ENCODE results near the gene PRKCB. TPM values are rescaled to one million over a fixed set of nuclear protein-coding genes. Genes with fewer than 3 reads are reported as not detected.

The PRKCB gene
- total RNA-seq, 1 experiment from 2014 or later, result not detected

- no peaks in the 10 kb centered on the region for H3K9me3 Mint-ChIP-seq (ENCODE audit: unreplicated experiment)
- peaks cover 19% of the 10 kb centered on the region for H3K27me3 Mint-ChIP-seq (ENCODE audit: insufficient read depth, unreplicated experiment)
- peaks cover 7% of the 10 kb centered on the region for H3K4me1 Mint-ChIP-seq (ENCODE audit: insufficient read depth, unreplicated experiment)
- no peak overlapping the region for H3K4me3 Mint-ChIP-seq (ENCODE audit: unreplicated experiment)
- no peak overlapping the region for H3K27ac Mint-ChIP-seq (ENCODE audit: low read depth, unreplicated experiment)
- no peaks in the 10 kb centered on the region for H3K36me3 Mint-ChIP-seq (ENCODE audit: insufficient read depth, unreplicated experiment)
- POLR2A ChIA-PET, result interaction anchor here (1.4 kb wide), 1 partner anchor 11 kb away, joined by 4 read pairs; no protein-coding TSS in a partner anchor
- DNase-seq (ENCODE audit: unreplicated experiment), result no peak
- TF ChIP-seq CTCF (IDR thresholded peaks at IDR 0.05; ENCODE audit: unreplicated experiment), result no peak
- intact Hi-C loops (cut with micrococcal nuclease), result loop anchor here (1.0 to 2.0 kb wide), 3 partner anchors 183 to 432 kb away; no protein-coding TSS in a partner anchor
- no TSS peak for BruUV-seq (replicated peaks)
- CTCF ChIA-PET, result interaction anchor here (0.6 to 2.7 kb wide), 20 partner anchors 11 to 470 kb away, joined by 3 to 31 read pairs (median 4); no protein-coding TSS in a partner anchor
These were observed 236.0 kb downstream of the PRKCB start for GRCh38 chr16:24071666-24072360.

- no peak for DNase-seq (ENCODE audit: unreplicated experiment)
- H3K36me3 Mint-ChIP-seq (ENCODE audit: insufficient read depth, unreplicated experiment), result no peaks in the 10 kb centered on the region
- H3K27me3 Mint-ChIP-seq (ENCODE audit: insufficient read depth, unreplicated experiment), result peaks cover 19% of the 10 kb centered on the region
- H3K27ac Mint-ChIP-seq (ENCODE audit: low read depth, unreplicated experiment), result no peak overlapping the region
- ChIA-PET CTCF (interaction anchor here (0.7 to 1.1 kb wide), 3 partner anchors 150 to 432 kb away, joined by 3 read pairs; no protein-coding TSS in a partner anchor), POLR2A (no interaction called here)
- H3K4me1 Mint-ChIP-seq (ENCODE audit: insufficient read depth, unreplicated experiment), result peaks cover 7% of the 10 kb centered on the region
- BruUV-seq (replicated peaks), result no TSS peak
- no peak for TF ChIP-seq CTCF (IDR thresholded peaks at IDR 0.05; ENCODE audit: unreplicated experiment)
- intact Hi-C loops (cut with micrococcal nuclease), result no loop called here
- no peak overlapping the region for H3K4me3 Mint-ChIP-seq (ENCODE audit: unreplicated experiment)
- H3K9me3 Mint-ChIP-seq (ENCODE audit: unreplicated experiment), result no peaks in the 10 kb centered on the region
These were observed 237.5 kb downstream of the PRKCB start for GRCh38 chr16:24073321-24073720.

GRCh38 chr16:24074574-24074973 is 238.8 kb downstream of the PRKCB start:
- Mint-ChIP-seq H3K4me3 (ENCODE audit: unreplicated experiment) (no peak overlapping the region), H3K36me3 (ENCODE audit: insufficient read depth, unreplicated experiment) (no peaks in the 10 kb centered on the region), H3K27me3 (ENCODE audit: insufficient read depth, unreplicated experiment) (peaks cover 31% of the 10 kb centered on the region), H3K9me3 (ENCODE audit: unreplicated experiment) (no peaks in the 10 kb centered on the region), H3K4me1 (ENCODE audit: insufficient read depth, unreplicated experiment) (peaks cover 7% of the 10 kb centered on the region), H3K27ac (ENCODE audit: low read depth, unreplicated experiment) (no peak overlapping the region)
- POLR2A ChIA-PET, result interaction anchor here (0.6 kb wide), 1 partner anchor 57 kb away, joined by 3 read pairs; no protein-coding TSS in a partner anchor
- no TSS peak for BruUV-seq (replicated peaks)
- intact Hi-C loops (cut with micrococcal nuclease), result no loop called here
- TF ChIP-seq CTCF (IDR thresholded peaks at IDR 0.05; ENCODE audit: unreplicated experiment), result no peak
- CTCF ChIA-PET, result interaction anchor here (0.7 to 1.2 kb wide), 4 partner anchors 22 to 424 kb away, joined by 3 to 4 read pairs (median 3); no protein-coding TSS in a partner anchor
- DNase-seq (ENCODE audit: unreplicated experiment), result no peak

- no TSS peak for BruUV-seq (replicated peaks)
- Mint-ChIP-seq H3K9me3 (ENCODE audit: unreplicated experiment) (no peaks in the 10 kb centered on the region), H3K36me3 (ENCODE audit: insufficient read depth, unreplicated experiment) (no peaks in the 10 kb centered on the region), H3K27me3 (ENCODE audit: insufficient read depth, unreplicated experiment) (peaks cover 39% of the 10 kb centered on the region), H3K4me1 (ENCODE audit: insufficient read depth, unreplicated experiment) (peaks cover 7% of the 10 kb centered on the region), H3K27ac (ENCODE audit: low read depth, unreplicated experiment) (no peak overlapping the region), H3K4me3 (ENCODE audit: unreplicated experiment) (no peak overlapping the region)
- POLR2A ChIA-PET, result no interaction called here
- CTCF ChIA-PET, result interaction anchor here (1.2 kb wide), 1 partner anchor 177 kb away, joined by 3 read pairs; no protein-coding TSS in a partner anchor
- intact Hi-C loops (cut with micrococcal nuclease), result no loop called here
- DNase-seq (ENCODE audit: unreplicated experiment), result no peak
- no peak for TF ChIP-seq CTCF (IDR thresholded peaks at IDR 0.05; ENCODE audit: unreplicated experiment)
These were observed 239.5 kb downstream of the PRKCB start for GRCh38 chr16:24075302-24075701.
